ENCODE data around the gene TENM3.

Gene TENM3

DNA sequence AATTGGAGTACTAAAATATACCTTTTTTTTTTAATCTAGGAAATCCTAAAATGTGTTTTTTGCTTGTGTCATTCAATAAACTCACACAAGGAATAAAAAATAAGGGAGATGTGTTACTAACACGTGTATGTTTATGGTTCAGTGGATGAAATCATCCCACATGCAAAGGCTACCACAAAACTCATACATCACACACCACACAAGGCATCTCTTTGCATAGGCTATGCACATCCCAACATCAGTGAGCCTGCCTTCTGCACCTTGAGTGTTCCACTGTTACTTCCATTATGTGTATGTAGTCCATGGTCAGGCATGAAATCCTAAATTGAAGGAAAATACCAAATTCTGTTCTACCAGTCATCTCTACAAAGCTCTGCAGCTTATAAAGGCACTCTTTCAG lies 460.9 kb downstream of the TENM3 start:
- DNase-seq = no peak

DNA sequence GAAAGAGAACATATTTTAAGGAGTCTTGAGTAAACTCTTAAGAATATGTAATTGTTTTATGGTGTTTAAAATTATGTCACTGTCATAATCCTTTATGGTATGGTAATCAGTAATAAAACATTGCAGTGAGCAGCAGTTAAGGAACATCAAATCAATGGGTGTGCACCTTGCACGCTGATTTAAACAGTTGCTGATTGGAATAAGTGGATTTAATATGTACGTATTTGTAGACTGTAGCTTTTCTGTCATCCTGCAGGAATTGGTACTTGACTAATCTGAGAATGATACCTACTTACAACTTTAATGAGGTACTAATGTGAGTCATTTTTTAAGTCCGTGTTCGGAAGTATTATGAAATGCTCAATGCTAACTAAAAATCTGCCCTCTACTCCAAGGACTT lies 461.7 kb downstream of the TENM3 start:
- no peak for DNase-seq

DNA sequence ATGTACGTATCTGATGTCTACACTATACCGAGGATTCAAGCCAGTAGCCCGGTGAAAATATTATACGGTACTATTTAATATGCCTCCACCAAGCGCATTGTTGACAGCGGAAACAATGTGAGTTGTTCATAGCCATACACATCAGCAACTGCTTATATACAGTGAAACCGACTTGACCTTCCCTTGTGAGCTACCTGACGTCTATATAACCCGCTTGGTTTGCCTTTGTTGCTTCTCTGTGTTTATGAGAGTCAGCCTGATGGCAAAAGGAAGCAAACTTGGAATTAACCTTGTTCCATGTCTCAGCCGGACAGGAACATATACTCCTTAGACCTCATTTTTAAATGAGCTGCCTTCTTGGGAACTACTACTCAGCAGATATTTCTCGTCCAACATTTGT lies 462.2 kb downstream of the TENM3 start:
- DNase-seq = no peak

DNA sequence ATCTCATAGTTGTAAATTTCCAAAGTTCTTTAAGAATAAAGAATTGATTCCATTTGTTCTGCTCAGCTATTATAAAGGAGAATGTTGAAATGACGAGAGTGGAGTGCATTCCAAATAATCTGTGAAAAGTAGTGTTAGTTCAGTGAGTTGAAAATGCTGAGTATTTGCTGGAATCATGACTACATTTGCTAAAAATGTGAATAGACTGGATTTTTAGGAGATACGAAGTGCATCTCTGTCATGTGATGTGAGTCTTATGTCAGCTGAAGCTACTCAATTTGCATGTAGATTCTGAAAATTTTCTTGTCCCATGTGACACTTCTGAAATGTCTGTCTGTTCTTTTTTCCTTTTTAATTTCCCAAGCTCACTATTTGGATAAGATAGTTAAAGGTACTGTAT lies 468.0 kb downstream of the TENM3 start:
- no peak for DNase-seq

DNA sequence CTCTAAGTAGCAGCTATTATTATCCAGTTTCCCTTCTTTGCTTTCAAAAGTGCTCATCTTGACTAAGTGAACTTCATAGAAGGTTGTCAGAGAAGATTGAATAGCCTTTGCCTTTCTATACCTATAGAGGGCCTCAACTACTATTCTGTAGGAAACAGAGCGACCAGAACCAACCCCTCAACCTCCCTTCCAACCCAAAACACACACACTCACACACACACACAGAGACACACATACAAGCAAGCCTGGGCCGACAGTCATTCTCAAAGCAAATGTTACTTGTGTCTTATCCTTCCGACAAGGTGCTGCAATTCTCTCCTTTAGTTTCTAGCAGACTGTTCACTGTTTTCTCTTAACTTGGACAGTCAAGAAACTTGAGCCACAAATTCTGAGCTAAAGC lies 472.3 kb downstream of the TENM3 start:
- DNase-seq = no peak

DNA sequence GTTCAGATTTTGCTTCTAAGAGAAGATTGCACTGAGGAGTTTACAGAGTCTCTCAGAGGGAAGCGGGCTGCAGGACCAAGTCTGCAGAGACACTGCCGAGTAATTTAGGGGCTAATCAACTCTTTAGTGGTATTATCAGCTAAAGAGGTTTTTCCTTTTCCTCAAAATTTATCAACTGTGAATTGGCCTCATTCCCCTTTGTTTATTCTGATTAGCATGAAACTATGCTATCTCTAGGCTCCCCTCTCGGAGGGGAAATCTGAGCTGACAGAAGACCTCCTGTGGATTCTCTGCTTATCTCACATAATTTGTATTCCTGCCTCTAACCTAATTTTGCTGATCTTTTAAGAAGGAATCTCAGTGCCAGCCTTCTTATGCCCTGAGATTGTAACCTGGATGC lies 473.0 kb downstream of the TENM3 start:
- DNase-seq = no peak

DNA sequence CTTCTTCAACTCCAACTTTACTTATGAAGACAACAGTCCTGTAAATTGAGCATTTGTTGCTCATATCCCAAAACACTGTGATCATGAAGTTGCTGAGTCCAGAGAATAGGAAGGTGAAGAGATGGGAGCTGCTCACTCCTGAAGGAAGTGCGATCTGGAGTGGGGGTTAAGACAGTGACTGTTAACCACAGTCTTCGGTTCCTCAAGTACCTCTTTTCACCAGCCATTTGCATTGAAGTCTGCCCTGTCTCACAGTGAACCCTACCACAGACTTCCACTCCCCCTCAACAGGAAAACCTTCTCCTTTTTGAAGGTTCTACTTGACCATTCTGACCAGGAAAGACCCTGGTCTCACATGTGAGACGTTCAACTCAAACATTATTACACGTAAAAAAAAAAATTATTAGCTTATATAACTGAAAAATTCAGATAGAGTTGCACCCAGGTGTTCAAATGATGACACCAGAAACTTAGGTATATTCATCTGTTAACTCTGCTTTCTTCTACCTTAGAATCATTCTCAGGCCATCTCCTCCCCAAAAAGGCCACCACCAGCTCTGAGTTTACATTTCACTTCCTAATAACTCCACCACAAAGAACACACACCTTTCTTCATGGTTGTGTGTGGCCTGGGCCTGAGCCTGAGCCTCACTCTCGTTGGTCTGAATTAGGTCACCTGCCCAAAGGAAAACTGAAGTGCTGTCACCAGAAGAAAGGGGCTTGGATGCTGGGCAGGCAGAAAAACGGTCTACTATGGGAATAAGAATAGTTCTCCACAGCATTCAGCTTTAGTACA lies 474.8 kb downstream of the TENM3 start:
- no peak for DNase-seq

DNA sequence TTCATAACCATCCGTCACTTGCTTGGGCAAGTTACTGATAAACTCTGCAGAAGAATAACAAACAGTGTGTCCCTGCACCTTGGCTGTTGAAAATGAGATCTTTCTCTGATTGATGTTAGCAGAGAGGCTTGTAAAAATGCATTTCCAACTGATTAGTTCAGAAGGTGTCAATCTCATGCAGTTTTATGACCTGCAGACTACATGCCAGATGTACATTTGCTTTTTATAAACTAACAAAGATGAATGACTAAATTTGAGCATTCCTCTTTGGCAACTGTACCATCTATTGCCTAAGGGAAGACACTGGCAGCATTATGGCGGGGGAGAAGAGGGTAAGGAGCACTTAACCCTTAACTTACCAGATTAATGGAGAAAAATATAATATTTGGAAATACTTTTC lies 481.2 kb downstream of the TENM3 start:
- DNase-seq = no peak

DNA sequence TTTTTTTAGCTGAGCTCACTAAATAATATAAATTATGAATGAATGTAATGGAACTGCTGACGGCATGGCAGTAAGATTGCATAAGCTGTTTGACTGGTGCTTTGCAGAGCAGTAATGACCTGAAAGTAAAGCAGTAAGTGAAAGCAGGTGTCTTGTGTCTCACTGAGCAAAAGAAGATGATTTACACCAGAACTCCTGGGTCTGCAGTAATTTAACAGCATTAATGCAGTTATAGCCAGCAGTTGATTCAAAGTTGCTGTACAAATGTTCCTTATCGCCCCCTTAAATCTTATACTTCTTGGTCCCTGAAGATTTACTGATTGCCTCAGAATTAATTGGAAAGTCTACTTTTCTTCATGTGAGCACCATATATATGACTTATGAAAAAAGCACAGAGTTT lies 486.3 kb downstream of the TENM3 start:
- DNase-seq = no peak

DNA sequence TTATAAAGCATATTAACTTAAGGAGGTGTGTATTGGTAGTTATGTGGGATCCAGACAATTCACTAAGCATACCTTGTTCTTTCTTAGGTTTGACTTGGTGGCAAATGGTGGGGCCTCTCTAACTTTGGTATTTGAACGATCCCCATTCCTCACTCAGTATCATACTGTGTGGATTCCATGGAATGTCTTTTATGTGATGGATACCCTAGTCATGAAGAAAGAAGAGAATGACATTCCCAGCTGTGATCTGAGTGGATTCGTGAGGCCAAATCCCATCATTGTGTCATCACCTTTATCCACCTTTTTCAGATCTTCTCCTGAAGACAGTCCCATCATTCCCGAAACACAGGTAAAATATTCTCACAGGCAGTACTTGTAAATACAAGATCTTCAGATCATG lies 487.6 kb downstream of the TENM3 start:
- no peak for DNase-seq

DNA sequence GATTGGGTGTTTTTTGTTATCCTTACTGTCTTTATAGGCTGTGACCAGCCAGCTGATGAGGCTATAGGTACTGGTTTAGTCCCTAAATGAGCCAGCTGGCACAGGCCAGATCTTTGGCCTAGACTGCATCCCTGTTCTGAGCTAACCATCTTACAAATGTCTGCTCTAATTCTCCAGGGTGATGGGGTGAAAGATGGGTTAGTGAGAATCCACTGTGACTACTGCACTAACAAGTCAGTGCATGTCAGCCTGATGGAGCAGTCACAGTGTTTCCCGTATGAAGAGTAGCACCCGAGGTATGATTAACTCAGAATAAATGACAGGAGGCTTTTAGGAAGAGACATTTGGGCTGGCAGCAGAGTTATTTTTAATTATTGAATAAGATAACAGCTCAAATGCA lies 493.0 kb downstream of the TENM3 start:
- no peak for DNase-seq

DNA sequence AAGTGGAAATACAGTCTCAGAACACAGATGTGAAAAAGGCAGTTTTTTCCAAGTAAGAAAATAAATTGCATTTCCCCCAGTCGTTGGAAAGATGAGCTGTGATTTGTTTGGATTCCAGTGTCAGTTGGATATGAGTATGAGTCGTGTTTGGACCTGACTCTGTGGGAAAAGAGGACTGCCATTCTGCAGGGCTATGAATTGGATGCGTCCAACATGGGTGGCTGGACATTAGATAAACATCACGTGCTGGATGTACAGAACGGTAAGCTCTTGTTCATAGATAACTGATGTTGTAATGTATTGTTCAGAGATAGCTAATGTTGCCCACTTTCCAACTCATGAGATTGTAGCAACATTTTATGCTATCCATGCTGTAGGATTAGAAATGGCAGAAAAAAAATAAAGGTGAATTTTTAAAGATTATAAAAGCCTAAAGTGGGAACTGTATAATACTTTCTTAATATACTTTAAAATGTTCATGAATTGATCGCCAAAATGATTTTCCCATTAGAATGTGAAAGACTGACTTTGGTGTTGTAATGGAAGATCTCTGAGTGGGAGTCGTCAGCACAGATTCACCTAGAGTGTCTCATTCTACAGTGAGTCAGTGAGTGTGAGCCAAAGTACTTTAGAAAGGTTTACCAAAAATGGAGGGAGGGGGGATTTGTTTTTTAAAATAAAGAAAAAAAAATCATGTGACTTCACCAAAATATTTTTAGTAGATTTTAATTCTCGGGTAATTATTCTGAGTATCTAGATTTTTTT lies 495.3 kb downstream of the TENM3 start:
- no peak for DNase-seq

DNA sequence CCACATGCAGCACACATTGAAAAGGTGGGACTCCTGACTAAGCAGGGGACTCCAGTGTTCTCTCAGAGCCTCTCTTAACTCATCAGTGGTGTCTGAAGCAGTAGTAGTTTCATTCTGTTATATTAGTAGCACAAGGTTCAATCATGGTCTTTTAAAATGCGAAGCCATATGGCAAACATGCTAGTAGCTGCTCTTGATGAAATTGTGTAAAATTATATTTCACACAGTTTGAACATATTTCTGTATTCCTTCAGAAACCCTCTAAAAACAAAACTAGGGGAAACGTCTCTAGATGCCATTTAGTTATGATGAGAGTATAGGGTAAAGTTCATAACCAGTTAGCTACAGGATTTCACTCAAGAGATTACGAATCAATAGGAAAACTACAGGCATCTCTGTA lies 497.1 kb downstream of the TENM3 start:
- DNase-seq = no peak

DNA sequence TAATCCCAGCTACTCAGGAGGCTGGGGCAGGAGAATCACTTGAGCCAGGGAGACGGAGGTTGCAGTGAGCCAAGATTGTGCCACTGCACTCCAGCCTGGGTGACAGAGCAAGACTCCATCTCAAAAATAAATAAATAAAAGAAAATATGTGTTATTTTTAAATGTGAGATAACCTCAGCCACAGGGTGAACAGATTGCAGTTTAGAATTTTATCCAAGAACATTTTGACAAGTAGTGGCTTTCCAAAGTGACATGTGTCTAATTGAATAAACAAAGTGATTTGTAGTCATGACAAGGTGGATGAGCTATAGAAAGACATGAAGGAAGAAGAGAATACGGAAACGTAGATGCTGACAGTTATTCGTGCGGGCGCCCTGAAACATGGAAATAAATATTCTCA lies 497.9 kb downstream of the TENM3 start:
- no peak for DNase-seq

DNA sequence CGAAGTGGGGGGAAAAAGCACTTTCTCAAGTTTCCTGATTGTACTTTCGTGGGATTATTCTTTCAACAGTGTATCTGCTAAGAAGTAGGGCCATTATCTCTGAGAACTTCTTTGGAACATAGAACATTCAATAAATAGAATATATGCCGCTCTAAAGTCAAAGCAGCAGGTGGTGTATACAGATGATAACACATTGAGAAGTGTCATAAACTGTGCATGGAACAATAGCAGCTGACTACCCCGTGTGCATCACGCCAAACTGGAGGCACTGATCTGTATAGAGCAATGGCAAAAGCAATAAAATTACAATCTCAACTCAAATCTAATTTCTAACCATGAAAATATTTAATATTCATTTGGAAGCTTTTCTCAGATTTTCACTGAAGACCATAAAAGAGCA lies 498.7 kb downstream of the TENM3 start:
- DNase-seq = no peak

DNA sequence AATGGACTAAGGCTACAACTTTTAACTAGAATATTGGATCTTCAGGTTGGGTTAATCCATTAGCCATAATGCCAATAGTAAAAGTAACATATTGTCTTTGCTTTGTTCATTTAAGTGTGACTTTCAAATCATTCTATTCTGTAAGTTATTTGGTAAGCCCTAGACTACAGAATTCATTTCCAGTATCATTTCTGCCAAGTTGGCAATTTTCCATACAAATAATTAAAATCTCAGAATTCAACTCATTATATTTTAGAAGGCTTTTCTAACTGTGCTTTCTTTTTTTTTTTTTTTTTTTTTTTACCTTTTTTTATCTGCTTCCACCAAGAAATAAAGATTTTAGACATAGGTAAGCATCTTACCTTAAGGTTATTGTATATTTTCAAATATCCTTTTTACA lies 500.6 kb downstream of the TENM3 start:
- no peak for DNase-seq

DNA sequence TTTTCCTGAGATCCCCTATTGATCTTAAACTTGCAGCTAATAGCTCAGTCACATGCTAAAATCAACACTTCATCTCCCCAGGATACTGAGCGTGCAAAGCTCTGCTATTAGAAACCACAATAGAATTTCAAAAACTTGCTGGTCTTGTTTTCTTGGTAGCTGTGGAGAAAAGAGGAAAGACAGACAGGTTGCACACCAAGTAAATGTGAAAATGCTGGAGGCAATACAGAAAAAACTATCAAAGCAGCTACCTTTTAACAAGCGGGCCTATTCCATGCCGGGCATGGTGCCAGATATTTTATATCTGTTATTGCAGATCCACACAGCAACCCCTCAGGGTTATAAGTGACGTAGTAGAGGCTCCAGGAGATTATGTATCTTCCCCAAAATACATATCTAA lies 502.0 kb downstream of the TENM3 start:
- peak; percentile 62 for DNase-seq

DNA sequence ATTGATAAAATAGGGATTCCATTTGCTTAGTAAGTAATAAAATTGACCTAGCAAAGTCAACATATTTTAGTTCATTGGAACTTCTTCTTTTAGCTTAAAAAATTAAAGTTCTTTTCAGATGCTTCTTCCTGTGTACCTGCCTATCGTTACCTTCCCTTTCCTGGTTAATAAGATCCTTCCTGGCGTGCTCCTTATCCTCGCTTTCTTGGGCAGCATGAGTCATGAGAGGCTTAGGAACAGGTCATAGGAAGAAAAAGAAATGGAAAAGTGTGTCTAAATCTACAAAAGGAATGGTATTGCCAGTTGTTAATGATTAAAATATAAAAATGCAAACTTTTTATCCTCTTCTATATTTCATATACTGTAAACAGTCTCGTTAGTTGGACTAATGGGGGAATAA lies 503.7 kb downstream of the TENM3 start:
- DNase-seq = no peak

DNA sequence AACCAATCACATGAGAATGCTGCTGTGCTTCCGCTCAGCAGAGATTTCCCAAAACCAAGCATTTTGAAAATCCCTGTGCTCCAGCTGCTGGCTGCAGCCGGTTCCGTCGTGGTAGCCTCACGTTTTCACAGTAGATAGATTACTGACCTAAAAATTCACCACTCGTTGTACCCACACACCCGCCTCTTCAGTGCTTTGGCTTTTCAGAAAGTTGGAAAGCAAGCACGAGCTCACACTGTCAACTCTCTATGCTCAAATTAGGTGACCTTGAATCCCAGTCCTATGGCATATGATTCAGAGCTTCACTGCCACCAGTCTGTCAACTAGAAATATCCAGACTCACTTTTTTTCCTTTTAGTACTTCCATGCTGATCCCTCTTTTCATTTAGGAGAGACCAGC lies 505.1 kb downstream of the TENM3 start:
- DNase-seq = no peak

DNA sequence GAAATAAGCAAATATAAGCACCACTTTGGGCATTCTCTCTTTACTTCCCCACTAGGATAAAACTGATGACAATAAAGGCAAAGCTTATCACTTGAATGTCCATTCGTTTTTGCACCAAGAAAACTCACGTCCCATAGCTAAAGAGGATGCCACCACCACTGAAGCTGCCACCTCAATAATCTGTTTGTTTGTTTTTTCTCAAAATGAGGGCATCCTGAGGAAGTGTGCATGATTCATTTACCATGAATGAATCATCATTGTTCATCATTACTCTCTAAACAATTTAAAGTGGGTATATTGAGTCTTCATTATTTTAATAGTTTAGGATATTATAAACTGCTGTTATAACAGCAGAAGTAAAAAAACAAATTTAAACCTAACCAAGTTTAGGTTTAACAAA lies 505.7 kb downstream of the TENM3 start:
- no peak for DNase-seq

DNA sequence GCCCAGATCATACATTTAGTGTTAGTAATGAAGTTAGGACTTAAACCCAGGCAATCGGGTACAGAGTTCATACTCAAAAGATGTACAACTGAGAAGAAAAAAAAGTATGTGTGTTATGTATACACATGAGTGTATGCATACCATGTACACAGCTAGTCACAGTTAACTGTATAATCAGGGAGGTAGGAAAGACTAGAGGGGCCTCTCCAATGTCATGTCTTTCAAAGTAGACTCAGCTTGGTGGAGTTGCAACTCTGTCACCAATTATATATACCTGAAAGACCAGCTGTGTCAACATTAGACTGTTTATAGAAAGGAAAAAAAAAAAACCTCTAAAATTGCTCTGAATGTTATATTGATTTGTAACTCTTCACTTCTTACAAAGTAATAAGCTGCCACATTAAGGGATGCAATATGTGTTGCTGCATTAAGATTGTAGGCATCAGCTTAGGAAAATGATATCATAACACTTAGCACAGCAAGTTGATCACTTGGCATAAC lies 506.5 kb downstream of the TENM3 start:
- peak; percentile 26 for DNase-seq

DNA sequence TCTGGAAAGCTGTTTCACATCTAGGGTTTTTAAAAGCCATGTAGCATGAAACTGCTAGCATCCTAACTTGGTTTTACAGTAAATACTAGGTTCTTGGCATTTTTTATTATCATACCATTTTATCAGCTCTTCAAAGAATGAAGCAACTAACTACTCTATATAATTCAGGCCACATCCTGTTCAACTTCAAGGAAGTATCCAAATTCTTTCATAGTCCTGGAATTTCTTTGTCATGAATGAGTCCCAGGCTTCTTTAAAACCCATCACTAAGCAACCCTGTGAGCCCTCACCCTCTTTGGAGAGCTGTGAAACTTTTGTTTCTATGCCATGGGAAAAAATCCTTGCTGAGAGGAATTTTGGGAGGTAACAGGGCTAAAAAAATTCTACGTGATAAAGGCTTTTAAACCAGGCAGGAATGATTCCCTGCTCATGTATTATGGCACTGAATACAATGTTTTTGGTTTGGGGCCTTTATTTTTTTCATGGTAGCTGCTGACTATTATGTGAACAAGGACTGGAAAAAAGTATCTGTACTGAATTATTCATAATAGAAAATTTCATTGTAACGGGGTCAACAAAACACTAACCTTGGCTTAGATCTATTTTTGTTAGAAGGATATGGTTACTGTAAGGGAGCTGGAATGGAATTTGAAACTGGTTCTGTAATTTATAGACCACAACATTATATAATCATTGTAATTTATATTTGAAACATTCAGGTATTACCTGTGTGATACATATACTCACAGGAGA lies 509.1 kb downstream of the TENM3 start:
- no peak for DNase-seq

DNA sequence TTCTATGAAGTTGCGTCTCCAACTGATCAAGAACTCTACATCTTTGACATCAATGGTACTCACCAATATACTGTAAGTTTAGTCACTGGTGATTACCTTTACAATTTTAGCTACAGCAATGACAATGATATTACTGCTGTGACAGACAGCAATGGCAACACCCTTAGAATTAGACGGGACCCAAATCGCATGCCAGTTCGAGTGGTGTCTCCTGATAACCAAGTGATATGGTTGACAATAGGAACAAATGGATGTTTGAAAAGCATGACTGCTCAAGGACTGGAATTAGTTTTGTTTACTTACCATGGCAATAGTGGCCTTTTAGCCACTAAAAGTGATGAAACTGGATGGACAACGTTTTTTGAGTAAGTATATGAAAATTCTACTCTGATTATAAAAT lies 511.7 kb downstream of the TENM3 start:
- no peak for DNase-seq

All from NCI-H1417 treated with DMSO at 0.1 percent for 48 hours (cell line).